HL-60 (cell line): ENCODE measurements around the gene DDR1.

Source experiments
- CTCF ChIP-seq: IDR thresholded peaks from one replicate; pipeline ENCODE4 v1.5.1; 2011; ENCODE audit warnings: low read length, control low read depth, inconsistent platforms; ENCODE audit not compliant: insufficient read depth
- GABPA ChIP-seq: IDR thresholded peaks from 2 replicates; pipeline ENCODE4 v1.6.1; 2012; ENCODE audit warnings: low read depth

GRCh38 chr6:30876039-30876730 lies 8.1 kb upstream of the DDR1 start:
- TF ChIP-seq CTCF, result no peak
- no peak for TF ChIP-seq GABPA
